DOHH2 (cell line): ENCODE results near the gene GOLGA8K.
"Not testable (repeated sequence)": the region's sequence is repeated elsewhere in the genome, so short reads cannot be mapped to it uniquely, and the experiment has no call there.

Source experiments
- H3F3A ChIP-seq: fragments of 200-600 bp; sonication (generic), shearing (Covaris generic); 2 replicates; pipeline ENCODE4 v1.6.0; 2016; ENCODE audit warnings: antibody characterized with exemption, mild to moderate bottlenecking; ENCODE audit not compliant: control insufficient read depth, insufficient read depth
- H3K27ac ChIP-seq: fragments of 200-600 bp; sonication (generic); 2 replicates; pipeline ENCODE4 v1.5.1; 2014; ENCODE audit warnings: low read depth, mild to moderate bottlenecking, low read length, moderate library complexity
- H3K27me3 ChIP-seq: fragments of 200-600 bp; sonication (generic); 2 replicates; pipeline ENCODE4 v1.6.1; 2014; ENCODE audit warnings: mild to moderate bottlenecking, low read length, mixed read lengths; ENCODE audit not compliant: control insufficient read depth
- H3K36me3 ChIP-seq: fragments of 200-600 bp; sonication (generic); 2 replicates; pipeline ENCODE4 v1.6.1; 2014; ENCODE audit warnings: mild to moderate bottlenecking, low read length, moderate library complexity, mixed read lengths; ENCODE audit not compliant: control insufficient read depth
- H3K4me1 ChIP-seq: fragments of 200-600 bp; sonication (generic); 2 replicates; pipeline ENCODE4 v1.6.1; 2014; ENCODE audit warnings: mild to moderate bottlenecking, low read length, mixed read lengths; ENCODE audit not compliant: control insufficient read depth
- H3K4me2 ChIP-seq: fragments of 200-600 bp; sonication (generic); 2 replicates; pipeline ENCODE4 v1.6.0; 2014; ENCODE audit warnings: mild to moderate bottlenecking, low read length, moderate library complexity
- H3K4me3 ChIP-seq: fragments of 200-600 bp; sonication (generic); 2 replicates; pipeline ENCODE4 v1.5.1; 2014; ENCODE audit warnings: mild to moderate bottlenecking, low read length, mixed read lengths
- H3K79me2 ChIP-seq: fragments of 200-600 bp; sonication (generic); 2 replicates; pipeline ENCODE4 v1.6.1; 2014; ENCODE audit warnings: mild to moderate bottlenecking, low read length, mixed read lengths; ENCODE audit not compliant: control insufficient read depth
- H3K9me2 ChIP-seq: fragments of 200-600 bp; sonication (generic); replicated peaks from 2 replicates; pipeline ENCODE4 v1.6.1; 2014; ENCODE audit warnings: mild to moderate bottlenecking, low read length, mixed read lengths; ENCODE audit not compliant: control insufficient read depth
- H3K9me3 ChIP-seq: fragments of 200-600 bp; sonication (generic); 2 replicates; pipeline ENCODE4 v1.6.1; 2014; ENCODE audit warnings: antibody characterized with exemption, low read length, mixed read lengths; ENCODE audit not compliant: control insufficient read depth, insufficient read depth
- H4K20me1 ChIP-seq: fragments of 200-600 bp; sonication (generic); 2 replicates; pipeline ENCODE4 v1.6.0; 2014; ENCODE audit warnings: low read depth, mild to moderate bottlenecking, antibody characterized with exemption, low read length, moderate library complexity; ENCODE audit not compliant: control insufficient read depth, insufficient read depth

Gene GOLGA8K

DNA sequence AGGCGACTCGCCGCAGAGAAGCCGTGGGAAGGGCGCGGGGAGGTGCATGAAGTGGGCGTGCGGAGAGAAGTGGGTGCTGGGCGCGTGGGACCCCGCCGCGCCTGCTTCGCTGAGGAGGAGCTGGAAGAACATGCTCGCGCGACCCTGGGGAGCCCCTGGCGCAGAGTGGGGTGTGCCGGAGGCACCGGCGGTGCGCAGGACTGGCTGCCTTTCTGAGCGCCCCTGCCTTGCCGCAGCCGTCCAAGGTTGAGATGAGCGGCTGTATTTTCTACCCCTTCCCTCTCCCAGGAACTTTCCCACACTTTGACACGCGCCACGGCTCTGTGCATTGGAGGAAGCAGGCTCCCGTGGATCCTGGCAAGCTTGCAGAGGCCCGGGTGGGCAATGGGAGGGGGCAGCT lies 56.1 kb downstream of the GOLGA8K start:
- not testable (repeated sequence) for H3K4me3 ChIP-seq, H3K4me2 ChIP-seq, H3K27me3 ChIP-seq, H4K20me1 ChIP-seq, H3K9me2 ChIP-seq, H3F3A ChIP-seq, H3K9me3 ChIP-seq, H3K4me1 ChIP-seq, H3K36me3 ChIP-seq, H3K79me2 ChIP-seq, H3K27ac ChIP-seq

DNA sequence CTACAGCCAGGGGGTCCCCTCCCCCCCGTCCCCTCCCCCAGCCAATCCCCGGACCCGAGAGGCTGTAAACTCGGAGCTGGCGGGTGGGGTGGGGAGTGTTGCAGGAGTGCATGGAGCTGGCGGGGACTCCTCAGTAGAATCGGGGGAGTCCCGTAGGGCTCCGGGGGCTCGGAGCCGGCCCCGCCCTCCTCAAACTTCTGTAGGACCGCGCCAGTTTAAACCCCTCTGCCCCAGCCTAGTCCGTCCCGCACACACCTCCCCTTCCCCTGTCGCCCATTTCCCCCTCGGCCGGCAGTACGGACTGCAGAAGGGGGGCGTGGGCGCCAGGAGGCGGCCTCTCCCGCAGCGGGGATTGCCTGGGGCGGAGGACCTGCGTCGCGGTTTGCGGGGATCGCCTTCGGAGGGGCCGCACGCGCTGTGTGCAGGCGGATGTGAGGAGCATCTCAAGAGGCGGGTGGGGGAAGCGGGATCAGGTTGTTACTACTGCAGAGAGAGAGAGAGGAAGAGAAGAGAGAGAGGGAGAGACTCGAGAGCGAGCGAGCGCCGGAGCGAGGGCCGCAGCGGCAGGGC lies 57.0 kb downstream of the GOLGA8K start:
- H3K27ac ChIP-seq, H3K36me3 ChIP-seq, H4K20me1 ChIP-seq, H3K9me3 ChIP-seq, H3K9me2 ChIP-seq, H3K4me1 ChIP-seq, H3K79me2 ChIP-seq, H3K4me3 ChIP-seq, H3K4me2 ChIP-seq, H3K27me3 ChIP-seq, H3F3A ChIP-seq: not testable (repeated sequence)

DNA sequence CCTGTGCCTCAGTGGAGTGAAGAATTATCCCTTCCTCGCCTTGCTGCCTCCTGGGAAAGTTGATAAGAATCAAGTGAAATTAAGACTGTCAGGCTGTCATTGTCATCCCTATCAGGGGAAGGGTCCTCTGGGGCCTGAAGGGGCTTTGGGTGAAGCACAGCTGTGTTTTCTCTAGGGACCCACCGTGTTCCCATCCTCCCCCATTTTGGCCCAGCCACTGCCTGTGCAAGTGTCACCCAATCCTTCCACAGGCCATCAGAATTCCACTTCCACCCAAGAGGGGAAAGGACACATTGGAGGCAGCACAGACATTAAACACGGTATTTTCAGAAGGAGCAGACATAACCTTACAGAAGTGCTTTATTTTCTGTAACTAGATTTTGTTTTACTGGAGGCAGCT lies 59.2 kb downstream of the GOLGA8K start:
- H3K79me2 ChIP-seq, H3K36me3 ChIP-seq, H3K9me2 ChIP-seq, H3K4me1 ChIP-seq, H3K4me2 ChIP-seq, H3K27ac ChIP-seq, H3K27me3 ChIP-seq, H3F3A ChIP-seq, H3K9me3 ChIP-seq, H3K4me3 ChIP-seq, H4K20me1 ChIP-seq: not testable (repeated sequence)
